RWPE1 (cell line): ENCODE data around the gene ARHGAP1.

Experiments
- CTCF ChIA-PET: fragments of 350-600 bp; sonication (Branson Sonifier 250); formaldehyde crosslinking; extraction: SDS; loops from one replicate; lab custom pipeline; 2021; lab: Yijun Ruan, JAX
- POLR2A ChIA-PET: fragments of 400-600 bp; formaldehyde crosslinking; extraction: SDS; loops from one replicate; lab custom pipeline; 2020; ENCODE audit warnings: antibody characterized with exemption; ENCODE audit not compliant: low non-redundant PET; lab: Yijun Ruan, JAX
- DNase-seq: peaks from one replicate; pipeline ENCODE4 v3.0.0; 2012; ENCODE audit warnings: low spot score
- H3K27ac ChIP-seq: fragments of 450-650 bp; 2 replicates; pipeline ENCODE4 v1.5.1; 2017
- TF ChIP-seq, protein P1 (sequence below): fragments of 450-650 bp; conservative IDR thresholded peaks from 2 replicates; pipeline ENCODE4 v1.5.1; 2017; ENCODE audit warnings: low read depth, mild to moderate bottlenecking

Gene ARHGAP1

DNA sequence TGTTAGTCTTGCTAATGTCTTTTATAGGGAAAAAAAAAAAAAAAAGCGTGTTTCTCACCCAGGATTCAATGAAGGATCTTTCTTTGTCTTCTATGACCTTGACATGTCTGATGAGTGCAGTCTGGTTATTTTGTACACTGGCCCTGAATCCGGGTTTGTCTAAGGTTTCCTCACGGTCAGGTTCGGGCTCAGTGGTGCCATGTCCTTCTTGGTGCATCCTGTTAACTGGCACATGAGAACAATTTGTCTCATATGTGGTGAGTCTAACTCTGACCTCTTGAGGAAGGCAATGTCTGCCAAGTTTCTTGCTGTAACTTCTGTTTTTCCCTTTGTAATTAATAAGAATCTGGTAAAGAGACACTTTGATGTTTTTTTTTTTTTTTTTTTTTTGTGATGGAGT lies 31.1 kb upstream of the ARHGAP1 start:
- no peak overlapping the region for H3K27ac ChIP-seq
- no peak for DNase-seq
- ChIA-PET POLR2A (no interaction called here), CTCF (no interaction called here)
- TF ChIP-seq, protein P1, sequence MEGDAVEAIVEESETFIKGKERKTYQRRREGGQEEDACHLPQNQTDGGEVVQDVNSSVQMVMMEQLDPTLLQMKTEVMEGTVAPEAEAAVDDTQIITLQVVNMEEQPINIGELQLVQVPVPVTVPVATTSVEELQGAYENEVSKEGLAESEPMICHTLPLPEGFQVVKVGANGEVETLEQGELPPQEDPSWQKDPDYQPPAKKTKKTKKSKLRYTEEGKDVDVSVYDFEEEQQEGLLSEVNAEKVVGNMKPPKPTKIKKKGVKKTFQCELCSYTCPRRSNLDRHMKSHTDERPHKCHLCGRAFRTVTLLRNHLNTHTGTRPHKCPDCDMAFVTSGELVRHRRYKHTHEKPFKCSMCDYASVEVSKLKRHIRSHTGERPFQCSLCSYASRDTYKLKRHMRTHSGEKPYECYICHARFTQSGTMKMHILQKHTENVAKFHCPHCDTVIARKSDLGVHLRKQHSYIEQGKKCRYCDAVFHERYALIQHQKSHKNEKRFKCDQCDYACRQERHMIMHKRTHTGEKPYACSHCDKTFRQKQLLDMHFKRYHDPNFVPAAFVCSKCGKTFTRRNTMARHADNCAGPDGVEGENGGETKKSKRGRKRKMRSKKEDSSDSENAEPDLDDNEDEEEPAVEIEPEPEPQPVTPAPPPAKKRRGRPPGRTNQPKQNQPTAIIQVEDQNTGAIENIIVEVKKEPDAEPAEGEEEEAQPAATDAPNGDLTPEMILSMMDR, result no peak

DNA sequence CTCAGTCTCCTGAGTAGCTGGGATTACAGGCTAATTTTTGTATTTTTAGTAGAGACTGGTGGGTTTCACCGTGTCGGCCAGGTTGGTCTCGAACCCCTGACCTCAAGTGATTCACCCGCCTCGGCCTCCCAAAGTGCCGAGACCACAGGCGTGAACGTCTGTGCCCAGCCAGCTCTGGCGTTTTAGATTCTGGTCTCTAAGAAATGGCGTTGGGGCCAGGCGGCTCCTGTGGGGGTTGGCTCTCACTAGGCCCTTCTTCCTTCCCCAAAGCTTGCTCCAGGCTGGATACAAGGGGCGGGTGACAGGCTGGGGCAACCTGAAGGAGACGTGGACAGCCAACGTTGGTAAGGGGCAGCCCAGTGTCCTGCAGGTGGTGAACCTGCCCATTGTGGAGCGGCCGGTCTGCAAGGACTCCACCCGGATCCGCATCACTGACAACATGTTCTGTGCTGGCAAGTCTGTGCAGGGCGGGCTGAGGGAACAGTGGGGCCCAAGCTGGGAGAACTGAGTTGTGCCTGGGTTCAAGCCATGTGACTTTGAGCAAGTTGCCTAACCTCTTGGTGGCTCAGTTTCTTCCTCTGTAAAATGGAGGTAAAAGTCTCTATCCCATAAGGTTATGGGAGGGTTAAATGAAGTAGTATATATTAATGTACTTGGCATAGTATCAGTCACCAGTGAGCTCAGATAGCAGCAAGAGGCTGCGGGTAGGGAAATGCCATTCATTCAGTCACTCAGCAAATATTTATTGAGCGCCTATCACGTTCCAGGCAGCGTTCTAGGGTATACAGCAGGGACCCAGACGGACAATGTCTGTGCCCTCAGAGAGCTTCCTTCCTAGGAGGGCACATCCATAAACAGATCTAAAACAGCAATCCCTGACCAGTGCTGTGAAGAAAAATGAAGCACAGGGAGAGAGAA lies 28.9 kb upstream of the ARHGAP1 start:
- TF ChIP-seq, protein P1, result no peak
- H3K27ac ChIP-seq, result no peak overlapping the region
- DNase-seq, result no peak
- ChIA-PET CTCF (no interaction called here), POLR2A (no interaction called here)

DNA sequence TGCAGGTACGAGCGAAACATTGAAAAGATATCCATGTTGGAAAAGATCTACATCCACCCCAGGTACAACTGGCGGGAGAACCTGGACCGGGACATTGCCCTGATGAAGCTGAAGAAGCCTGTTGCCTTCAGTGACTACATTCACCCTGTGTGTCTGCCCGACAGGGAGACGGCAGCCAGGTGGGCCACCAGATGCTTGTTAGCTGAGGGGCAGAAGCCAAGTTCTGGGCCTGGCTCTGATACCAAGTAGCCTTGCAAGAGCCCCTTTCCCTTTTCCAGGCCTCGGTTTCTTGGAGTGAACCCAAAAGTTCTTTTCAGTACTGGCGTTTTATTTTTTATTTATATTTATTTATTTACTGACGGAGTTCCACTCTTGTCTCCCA lies 28.2 kb upstream of the ARHGAP1 start:
- ChIA-PET POLR2A (no interaction called here), CTCF (no interaction called here)
- TF ChIP-seq, protein P1, result no peak
- DNase-seq, result no peak
- no peak overlapping the region for H3K27ac ChIP-seq

DNA sequence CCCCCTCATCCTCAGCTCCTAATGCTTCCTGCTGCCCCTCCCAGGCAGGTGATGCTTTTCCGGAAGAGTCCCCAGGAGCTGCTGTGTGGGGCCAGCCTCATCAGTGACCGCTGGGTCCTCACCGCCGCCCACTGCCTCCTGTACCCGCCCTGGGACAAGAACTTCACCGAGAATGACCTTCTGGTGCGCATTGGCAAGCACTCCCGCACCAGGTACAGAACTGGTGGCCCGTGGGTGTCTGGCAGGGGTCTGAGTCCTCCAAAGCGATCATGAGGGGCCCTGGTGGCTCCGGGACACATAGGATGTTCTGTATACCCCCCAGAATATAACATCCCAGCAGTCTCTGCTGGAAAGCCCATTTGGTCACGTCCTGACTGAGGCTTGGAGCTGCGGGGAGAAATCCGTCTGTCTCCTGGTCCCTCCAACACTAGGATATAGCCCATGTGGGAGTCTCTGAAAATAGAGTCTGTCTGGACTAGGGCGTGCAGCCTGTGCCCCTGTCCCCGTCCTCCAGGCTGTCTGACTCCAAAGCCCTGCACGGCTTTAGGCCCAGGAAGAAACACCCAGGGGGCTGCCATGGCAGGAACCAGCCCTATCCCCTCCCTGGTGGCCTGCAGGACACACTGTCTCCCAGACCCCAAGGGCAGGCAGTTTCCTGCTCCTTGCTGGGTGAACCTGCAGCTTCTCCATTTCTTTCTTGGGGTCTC lies 27.7 kb upstream of the ARHGAP1 start:
- ChIA-PET CTCF (no interaction called here), POLR2A (no interaction called here)
- TF ChIP-seq, protein P1, result no peak
- DNase-seq, result no peak
- H3K27ac ChIP-seq, result no peak overlapping the region

DNA sequence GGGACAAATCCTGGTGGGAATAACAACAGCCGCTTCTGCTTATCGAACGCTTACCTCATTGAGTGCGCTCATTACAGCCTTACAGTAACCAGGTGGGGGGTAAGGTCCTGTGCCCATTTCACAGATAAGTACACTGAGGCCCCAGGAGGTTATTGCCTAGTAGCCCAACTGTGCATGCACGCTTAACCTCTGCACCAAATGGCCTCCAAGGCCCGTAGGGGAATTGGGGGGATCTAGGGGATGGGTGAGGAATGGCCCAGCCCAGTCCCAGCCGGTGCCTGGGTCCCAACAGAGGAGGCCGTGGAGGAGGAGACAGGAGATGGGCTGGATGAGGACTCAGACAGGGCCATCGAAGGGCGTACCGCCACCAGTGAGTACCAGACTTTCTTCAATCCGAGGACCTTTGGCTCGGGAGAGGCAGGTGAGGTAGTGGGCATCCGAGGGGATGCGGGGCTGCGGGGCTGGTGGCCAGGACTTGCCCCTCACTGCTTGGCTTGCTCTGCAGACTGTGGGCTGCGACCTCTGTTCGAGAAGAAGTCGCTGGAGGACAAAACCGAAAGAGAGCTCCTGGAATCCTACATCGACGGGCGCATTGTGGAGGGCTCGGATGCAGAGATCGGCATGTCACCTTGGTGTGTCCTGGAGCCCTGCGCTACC lies 25.9 kb upstream of the ARHGAP1 start:
- no peak for DNase-seq
- TF ChIP-seq, protein P1, result no peak
- POLR2A ChIA-PET, result no interaction called here
- CTCF ChIA-PET, result no interaction called here
- no peak overlapping the region for H3K27ac ChIP-seq
